ENCODE results near the gene POLRMT.
"Not testable (repeated sequence)": the region's sequence is repeated elsewhere in the genome, so short reads cannot be mapped to it uniquely, and the experiment has no call there.

POLRMT gene

DNA sequence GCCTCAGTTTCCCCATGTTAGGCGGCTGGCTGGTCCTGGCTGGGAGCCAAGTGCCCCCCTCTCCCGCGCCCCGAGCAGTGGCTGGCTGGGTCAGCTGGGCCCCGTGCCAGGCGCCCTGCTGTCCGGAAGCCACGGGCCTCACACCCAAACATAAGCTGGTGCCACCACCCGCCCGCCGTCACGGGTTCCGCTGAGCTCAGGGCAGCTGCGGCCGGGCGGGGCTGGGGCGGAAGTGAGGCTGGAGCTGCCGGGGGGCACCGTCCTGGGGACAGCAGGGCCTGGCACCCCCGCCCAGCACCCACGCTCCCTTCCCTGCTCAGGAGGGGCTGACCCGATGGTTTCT lies 24.4 kb downstream of the POLRMT start:
- DNase-seq = no peak

- no peak for DNase-seq
These were observed 25.0 kb downstream of the POLRMT start for GRCh38 chr19:608155-609003.

GRCh38 chr19:607301-608154 lies 25.8 kb downstream of the POLRMT start:
- DNase-seq = no peak

DNA sequence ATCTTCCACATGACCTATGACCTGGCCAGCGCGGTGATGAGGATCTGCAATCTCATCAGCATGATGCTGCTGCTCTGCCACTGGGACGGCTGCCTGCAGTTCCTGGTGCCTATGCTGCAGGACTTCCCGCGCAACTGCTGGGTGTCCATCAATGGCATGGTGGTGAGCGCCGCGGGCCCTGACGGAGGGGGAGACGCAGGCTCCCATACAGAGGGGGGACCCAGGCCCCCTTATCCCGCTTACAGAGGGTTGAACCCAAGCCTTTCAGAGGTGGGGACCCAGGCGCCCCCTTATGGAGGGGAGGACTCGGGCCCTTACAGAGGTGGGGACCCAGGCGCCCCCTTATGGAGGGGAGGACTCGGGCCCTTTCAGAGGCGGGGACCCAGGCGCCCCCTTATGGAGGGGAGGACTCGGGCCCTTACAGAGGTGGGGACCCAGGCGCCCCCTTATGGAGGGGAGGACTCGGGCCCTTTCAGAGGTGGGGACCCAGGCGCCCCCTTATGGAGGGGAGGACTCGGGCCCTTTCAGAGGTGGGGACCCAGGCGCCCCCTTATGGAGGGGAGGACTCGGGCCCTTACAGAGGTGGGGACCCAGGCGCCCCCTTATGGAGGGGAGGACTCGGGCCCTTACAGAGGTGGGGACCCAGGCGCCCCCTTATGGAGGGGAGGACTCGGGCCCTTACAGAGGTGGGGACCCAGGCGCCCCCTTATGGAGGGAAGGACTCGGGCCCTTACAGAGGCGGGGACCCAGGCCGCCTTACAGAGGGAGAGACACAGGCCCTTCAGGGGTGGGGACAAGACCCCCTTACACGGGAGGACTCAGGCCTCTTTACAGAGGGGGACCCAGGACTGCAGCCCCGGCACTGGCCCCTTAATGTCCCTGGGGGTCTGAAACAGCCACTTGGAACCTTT lies 28.0 kb downstream of the POLRMT start:
- DNase-seq = not testable (repeated sequence)

GRCh38 chr19:604355-604754 lies 29.0 kb downstream of the POLRMT start:
- DNase-seq = no peak

GRCh38 chr19:603779-604178 lies 29.6 kb downstream of the POLRMT start:
- DNase-seq = not testable (repeated sequence)

- not testable (repeated sequence) for DNase-seq
These were observed 30.1 kb downstream of the POLRMT start for GRCh38 chr19:603302-603639.

DNA sequence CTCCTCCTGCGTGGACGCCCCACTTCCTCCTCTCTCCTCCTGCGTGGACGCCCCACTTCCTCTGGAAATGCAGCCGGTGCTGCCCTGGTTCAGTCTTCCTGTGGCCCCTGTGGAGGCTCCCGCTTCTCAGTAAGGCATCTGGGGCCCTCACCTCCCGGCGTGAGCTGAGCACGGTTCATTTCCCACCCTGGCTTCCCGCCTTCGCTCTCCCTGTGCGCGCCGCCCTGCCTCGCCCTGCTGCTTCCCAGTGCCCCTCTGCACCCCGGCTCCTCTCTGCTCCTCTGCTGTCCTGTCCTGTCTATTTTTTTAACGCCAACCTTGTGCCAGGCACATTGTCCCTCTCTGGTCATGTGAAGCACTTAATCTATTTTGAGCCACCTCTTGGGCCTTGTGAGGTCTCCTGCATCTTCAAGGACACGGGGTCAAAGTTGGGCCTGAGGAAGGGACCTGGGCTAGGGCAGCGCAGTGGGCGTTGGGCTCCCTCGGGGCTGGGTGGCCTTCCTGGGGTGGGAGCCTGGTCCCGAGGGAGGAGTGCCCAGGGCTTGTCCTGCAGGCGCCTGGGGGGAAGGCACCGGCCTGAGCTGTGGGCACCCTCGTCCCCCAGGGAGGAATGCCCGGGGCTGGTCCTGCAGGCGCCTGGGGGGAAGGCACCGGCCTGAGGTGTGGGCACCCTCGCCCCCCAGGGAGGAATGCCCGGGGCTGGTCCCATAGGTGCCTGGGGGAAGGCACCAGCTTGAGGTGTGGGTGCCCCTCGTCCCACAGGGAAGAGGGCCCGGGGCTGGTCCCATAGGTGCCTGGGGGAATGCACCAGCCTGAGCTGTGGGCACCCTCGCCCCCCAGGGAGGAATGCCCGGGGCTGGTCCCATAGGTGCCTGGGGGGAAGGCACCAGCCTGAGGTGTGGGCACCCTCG lies 30.7 kb downstream of the POLRMT start:
- DNase-seq = no peak

GRCh38 chr19:601790-602189 lies 31.5 kb downstream of the POLRMT start:
- no peak for DNase-seq

DNA sequence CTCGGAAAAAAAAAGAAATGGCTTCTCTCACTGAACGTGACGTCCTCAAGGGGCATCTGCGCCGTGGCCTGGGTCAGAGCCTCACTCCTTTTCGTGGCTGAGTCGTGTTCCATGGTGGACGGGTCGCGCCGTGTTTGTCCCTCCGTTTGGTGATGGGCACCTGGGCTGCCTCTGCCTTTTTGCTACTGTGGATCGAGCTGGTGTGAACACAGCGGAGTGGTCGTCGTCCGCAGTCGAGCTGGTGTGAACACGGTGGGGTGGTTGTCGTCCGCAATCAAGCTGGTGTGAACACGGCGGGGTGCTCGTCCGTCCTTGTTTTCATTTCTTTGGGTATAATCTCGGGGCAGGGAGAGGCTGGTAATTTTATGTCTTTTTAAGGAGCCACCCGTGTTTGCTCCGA lies 32.0 kb downstream of the POLRMT start:
- DNase-seq = no peak

DNA sequence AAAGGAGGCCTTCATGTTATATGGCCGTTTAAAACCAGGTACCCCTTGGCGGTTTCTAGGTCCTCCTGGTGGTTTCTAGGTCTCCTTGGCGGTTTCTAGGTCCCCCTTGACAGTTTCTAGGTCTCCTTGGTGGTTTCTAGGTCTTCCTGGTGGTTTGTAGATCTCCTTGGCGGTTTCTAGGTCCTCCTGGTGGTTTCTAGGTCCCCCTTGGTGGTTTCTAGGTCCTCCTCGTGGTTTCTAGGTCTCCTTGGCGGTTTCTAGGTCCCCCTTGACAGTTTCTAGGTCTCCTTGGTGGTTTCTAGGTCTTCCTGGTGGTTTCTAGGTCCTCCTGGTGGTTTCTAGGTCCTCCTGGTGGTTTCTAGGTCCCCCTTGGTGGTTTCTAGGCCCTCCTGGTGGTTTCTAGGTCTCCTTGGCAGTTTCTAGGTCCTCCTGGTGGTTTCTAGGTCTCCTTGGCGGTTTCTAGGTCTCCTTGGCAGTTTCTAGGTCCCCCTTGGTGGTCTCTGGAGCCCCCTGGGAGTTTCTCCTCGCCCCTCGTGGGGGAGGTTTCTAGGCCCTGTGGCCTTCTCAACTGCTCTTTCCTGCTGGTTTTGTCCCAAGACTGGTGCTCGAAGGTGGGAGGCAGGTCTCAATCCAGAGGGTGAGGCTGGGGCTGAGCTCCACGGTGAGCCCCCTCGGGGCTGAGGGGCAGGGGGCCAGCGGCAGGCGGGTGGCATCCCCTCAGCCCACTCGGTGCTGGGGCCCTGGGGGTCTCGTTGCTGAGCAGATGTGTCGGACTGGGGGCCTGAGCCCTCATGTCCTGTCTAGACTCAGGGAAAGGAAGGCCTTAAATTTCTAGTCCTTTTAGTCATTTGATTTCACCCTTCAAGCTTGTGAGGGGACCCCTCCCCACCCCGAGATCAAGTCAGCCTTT lies 35.7 kb downstream of the POLRMT start:
- DNase-seq = no peak

DNA sequence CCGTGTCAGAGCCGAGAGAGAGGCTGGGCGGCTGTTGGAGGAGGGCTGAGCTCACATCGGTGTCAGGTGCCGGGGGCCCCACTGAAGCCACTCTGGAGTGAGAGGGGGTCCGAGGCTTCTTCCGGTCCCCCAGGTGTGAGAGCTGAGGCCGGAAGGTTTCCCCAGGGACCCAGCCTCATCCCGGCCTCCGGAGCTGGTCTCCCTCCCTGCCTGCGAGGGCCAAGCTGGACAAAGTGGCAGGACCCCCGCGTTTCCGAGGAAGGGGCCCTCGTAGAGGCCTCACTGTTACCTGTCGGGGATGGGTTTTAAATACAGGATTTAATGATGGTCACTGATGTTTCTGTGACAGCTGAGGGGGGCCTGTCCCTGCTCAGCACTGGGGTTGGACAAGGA lies 37.1 kb downstream of the POLRMT start:
- DNase-seq = no peak

- no peak for DNase-seq
These were observed 37.7 kb downstream of the POLRMT start for GRCh38 chr19:595326-596262.

GRCh38 chr19:594265-594870 lies 39.0 kb downstream of the POLRMT start:
- DNase-seq = no peak

DNA sequence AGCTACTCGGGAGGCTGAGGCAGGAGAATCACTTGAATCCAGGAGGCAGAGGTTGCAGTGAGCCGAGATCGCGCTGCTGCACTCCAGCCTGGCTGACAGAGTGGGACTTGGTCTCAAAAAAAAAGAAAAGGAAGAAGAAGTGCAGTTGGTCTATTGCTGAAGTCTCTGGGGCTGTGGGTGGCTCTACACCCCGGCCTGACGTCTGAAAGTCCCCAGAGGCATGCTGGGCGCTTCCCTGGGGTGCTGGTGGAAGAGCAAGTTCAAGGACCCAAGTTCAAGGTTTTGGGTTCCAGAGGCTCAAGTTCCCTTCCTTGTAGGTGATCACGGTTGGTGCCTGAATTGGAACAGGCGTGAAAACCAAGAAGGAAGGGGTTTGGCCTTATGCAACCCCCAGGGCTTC lies 39.8 kb downstream of the POLRMT start:
- DNase-seq = no peak

GRCh38 chr19:593055-593454 lies 40.3 kb downstream of the POLRMT start:
- DNase-seq = no peak

DNA sequence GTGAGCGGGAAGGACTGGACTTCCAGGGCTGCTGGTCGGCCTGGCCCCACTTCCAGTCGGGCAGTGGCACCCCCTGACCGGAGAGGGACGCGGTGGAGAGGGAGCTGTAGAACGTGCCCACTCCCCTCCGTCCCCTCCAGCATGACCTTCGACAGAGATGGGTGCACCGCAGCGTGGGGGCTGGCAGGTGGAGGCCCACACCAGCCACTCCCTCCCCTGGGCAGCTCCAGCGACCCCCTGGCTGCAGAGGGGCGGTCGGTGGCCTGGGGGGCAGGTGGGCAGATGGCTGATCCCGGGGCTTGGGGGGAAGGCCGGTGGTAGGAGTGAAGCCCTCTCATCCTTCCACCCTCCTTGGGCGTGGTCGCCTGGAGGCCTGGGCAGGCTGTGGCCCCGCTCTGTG lies 41.2 kb downstream of the POLRMT start:
- no peak for DNase-seq

GRCh38 chr19:591099-591958 lies 42.0 kb downstream of the POLRMT start:
- no peak for DNase-seq

- DNase-seq = no peak
These were observed 42.6 kb downstream of the POLRMT start for GRCh38 chr19:590750-591098.
